ENCODE measurements around the gene ARID1B. TPM values are rescaled to one million over a fixed set of nuclear protein-coding genes. Genes with fewer than 3 reads are reported as not detected.

The ARID1B gene
- total RNA-seq, 6 experiments from 2014 or later = 32.5 to 44.3 (median 36.5) TPM

DNA sequence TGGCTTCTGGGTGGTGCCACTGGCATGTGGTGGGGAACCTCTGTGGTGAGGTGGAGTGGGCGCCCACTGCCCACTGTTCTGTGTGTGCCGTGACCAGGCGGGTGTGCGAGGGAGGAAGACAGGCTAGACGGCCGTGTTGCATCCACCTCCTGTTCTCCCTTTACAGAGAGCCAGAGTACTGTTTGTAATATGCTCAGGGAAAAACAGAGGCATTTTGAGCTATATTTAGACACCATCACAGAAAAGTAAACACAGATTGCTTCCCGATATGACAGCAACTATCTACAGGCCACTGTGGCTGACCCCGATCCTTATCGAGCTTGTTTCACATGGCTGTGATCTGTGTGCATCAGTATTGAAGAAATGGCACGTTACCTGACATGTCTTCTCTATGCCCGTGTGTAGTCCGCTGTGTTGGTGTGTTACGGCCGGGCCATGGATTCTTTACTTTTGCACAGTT lies 45.6 kb downstream of the ARID1B start:
- Mint-ChIP-seq H3K4me1 (ENCODE audit: low read depth) (peaks cover 56% of the 10 kb centered on the region), H3K9me3 (no peaks in the 10 kb centered on the region), H3K36me3 (ENCODE audit: low read depth) (0 out of 2 replicates have a peak, but pooled peaks cover 19% of the 10 kb centered on the region), H3K27ac (no peak overlapping the region), H3K4me3 (no peak overlapping the region), H3K27me3 (ENCODE audit: insufficient read depth) (no peaks in the 10 kb centered on the region; the same call in none of the 2 replicates)
- TF ChIP-seq, protein P1, sequence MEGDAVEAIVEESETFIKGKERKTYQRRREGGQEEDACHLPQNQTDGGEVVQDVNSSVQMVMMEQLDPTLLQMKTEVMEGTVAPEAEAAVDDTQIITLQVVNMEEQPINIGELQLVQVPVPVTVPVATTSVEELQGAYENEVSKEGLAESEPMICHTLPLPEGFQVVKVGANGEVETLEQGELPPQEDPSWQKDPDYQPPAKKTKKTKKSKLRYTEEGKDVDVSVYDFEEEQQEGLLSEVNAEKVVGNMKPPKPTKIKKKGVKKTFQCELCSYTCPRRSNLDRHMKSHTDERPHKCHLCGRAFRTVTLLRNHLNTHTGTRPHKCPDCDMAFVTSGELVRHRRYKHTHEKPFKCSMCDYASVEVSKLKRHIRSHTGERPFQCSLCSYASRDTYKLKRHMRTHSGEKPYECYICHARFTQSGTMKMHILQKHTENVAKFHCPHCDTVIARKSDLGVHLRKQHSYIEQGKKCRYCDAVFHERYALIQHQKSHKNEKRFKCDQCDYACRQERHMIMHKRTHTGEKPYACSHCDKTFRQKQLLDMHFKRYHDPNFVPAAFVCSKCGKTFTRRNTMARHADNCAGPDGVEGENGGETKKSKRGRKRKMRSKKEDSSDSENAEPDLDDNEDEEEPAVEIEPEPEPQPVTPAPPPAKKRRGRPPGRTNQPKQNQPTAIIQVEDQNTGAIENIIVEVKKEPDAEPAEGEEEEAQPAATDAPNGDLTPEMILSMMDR (IDR thresholded peaks at IDR 0.05) = no peak
- no peak for DNase-seq

DNA sequence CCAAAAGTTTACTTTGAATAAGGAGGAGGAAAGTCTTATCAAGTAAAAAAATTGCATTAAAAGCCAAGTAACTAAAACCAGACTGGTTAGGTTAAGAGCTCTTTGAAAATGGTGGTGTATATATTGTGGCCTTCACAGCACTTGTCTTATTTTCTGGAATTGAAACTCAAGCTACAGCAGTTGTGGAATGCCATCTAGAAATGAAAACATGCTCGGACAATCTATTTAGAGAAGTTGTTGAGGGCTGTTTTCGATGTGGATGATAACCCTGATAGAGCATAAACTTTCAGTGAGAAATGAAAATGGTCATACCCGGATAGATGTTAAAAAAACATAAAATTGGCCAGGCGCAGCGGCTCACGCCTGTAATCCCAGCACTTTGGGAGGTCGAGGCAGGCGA lies 47.0 kb downstream of the ARID1B start:
- peaks cover 70% of the 10 kb centered on the region for H3K4me1 Mint-ChIP-seq (ENCODE audit: low read depth)
- H3K4me3 Mint-ChIP-seq = no peak overlapping the region
- no peaks in the 10 kb centered on the region; the same call in none of the 2 replicates for H3K27me3 Mint-ChIP-seq (ENCODE audit: insufficient read depth)
- TF ChIP-seq, protein P1 (IDR thresholded peaks at IDR 0.05) = no peak
- no peaks in the 10 kb centered on the region for H3K9me3 Mint-ChIP-seq
- H3K36me3 Mint-ChIP-seq (ENCODE audit: low read depth) = 0 out of 2 replicates have a peak, but pooled peaks cover 19% of the 10 kb centered on the region
- H3K27ac Mint-ChIP-seq = no peak overlapping the region
- DNase-seq = no peak

DNA sequence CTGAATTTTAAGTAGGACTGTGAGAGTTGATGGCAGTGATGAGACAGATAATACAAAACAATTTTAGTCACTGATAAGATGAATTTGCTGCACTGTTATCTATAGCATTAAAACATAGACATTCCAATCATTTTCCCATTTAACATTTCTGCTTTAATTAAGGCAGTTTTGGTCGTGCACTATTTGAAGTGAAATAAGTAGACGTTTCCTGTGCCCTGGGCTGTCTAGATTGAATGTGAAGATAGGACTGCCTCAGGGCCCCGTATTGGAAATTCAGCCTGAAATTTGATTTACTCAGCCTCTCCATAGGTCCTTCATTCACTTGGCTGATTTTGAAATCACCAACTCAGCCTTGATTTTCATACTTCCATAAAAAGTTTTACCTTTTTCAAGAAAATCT lies 48.3 kb downstream of the ARID1B start:
- H3K36me3 Mint-ChIP-seq (ENCODE audit: low read depth) = 0 out of 2 replicates have a peak, but pooled peaks cover 19% of the 10 kb centered on the region
- no peaks in the 10 kb centered on the region for H3K9me3 Mint-ChIP-seq
- no peaks in the 10 kb centered on the region; the same call in none of the 2 replicates for H3K27me3 Mint-ChIP-seq (ENCODE audit: insufficient read depth)
- no peak overlapping the region for H3K4me3 Mint-ChIP-seq
- peak overlapping the region; percentile 16; the same call in 1 of the 2 replicates for H3K27ac Mint-ChIP-seq
- TF ChIP-seq, protein P1 (IDR thresholded peaks at IDR 0.05) = no peak
- DNase-seq = no peak
- peaks cover 66% of the 10 kb centered on the region for H3K4me1 Mint-ChIP-seq (ENCODE audit: low read depth)

DNA sequence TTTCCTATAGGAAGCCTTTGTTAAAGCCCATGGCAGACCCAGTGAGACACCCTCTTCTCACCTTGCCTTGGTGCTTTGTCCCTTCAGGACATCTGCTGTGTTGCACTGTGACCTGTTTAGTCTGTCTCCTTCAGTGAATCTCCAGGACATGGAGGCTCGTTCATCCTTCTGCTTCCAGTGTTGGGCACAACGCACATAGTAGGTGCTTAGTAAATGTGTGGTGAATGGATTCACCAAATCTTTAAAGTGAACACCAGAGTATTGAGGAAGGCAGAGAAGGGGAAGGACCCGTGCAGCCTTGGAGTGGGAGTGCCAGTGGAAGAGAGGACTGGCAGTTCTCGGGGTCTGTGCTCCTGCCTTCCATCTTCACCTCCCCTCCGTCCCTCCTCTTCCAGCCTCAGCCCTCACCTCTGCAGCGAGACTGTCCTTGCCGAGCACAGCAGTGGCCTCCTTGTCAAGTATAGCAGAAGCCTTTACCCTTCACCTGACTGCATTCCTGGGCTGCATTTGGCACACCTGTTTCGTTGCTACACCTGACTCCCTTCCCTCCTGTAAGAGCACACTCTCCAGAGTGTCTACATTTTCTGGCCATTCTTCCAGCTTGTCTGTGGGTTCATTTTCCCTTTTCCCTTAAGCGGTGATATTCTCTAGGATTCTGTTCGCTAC lies 49.2 kb downstream of the ARID1B start:
- Mint-ChIP-seq H3K4me1 (ENCODE audit: low read depth) (peaks cover 66% of the 10 kb centered on the region), H3K27ac (peak overlapping the region; percentile 93; the same call in 1 of the 2 replicates)
- TF ChIP-seq, protein P1 (IDR thresholded peaks at IDR 0.05) = no peak

DNA sequence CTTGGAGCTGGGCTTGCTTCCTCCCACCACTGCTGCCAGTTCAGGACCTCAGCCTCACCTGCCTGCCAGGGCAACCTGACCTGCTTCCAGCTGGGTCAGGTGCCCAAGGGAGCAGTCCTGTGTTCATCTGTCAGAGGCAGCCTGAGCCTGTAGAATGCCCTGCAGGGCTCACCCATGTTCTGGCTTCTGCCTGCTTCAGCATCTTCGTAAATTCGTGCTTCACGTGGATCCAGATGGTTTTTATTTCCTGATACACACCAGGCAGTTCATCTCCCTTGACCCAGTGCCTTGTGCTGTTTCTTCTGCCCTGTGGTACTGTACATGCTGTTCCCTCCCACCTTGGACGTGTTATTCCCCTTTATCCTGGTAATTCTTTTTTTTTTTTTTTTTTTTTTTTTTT lies 50.2 kb downstream of the ARID1B start:
- peak; percentile 6 for DNase-seq
- Mint-ChIP-seq H3K27me3 (ENCODE audit: insufficient read depth) (no peaks in the 10 kb centered on the region; the same call in none of the 2 replicates), H3K27ac (peak overlapping the region; percentile 93), H3K4me3 (peak overlapping the region; percentile 74), H3K36me3 (ENCODE audit: low read depth) (0 out of 2 replicates have a peak, but pooled peaks cover 13% of the 10 kb centered on the region), H3K4me1 (ENCODE audit: low read depth) (peaks cover 68% of the 10 kb centered on the region), H3K9me3 (no peaks in the 10 kb centered on the region)
- TF ChIP-seq, protein P1 (IDR thresholded peaks at IDR 0.05) = no peak

More for the DNA sequence above, 49.2 kb downstream of the ARID1B start:
- Mint-ChIP-seq H3K9me3 (no peaks in the 10 kb centered on the region), H3K27me3 (ENCODE audit: insufficient read depth) (no peaks in the 10 kb centered on the region; the same call in none of the 2 replicates), H3K4me3 (no peak overlapping the region), H3K36me3 (ENCODE audit: low read depth) (0 out of 2 replicates have a peak, but pooled peaks cover 19% of the 10 kb centered on the region)
- no peak for DNase-seq
